K562 (cell line): Measurements from ENCODE around the gene TMEM41B. TPM values are rescaled to one million over a fixed set of nuclear protein-coding genes. Genes with fewer than 3 reads are reported as not detected.
A peak's percentile ranks its signal among the peaks of the same experiment; 100 is the strongest.

ENCODE experiments used
- BCOR ChIP-seq: fragments of 450-650 bp; IDR thresholded peaks from 2 replicates; pipeline ENCODE4 v1.6.1; 2016
- CBFA2T3 ChIP-seq: fragments of 450-650 bp; IDR thresholded peaks from 2 replicates; pipeline ENCODE4 v1.6.1; 2017
- CLOCK ChIP-seq: fragments of 250-450 bp; sonication (Bioruptor Pico); IDR thresholded peaks from 2 replicates; pipeline ENCODE4 v1.4.0; 2020; ENCODE audit warnings: mild to moderate bottlenecking, moderate library complexity, borderline replicate concordance
- ELK1 ChIP-seq: sonication (generic); formaldehyde crosslinking; IDR thresholded peaks from 2 replicates; pipeline ENCODE4 v1.8.1; 2022; ENCODE audit warnings: missing genetic modification reagents
- FOXM1 ChIP-seq, 2 experiments: fragments of 450-650 bp in 1 of 2; sonication (generic) in 1 of 2; formaldehyde crosslinking in 1 of 2; IDR thresholded peaks; 2 replicates each; pipeline versions ENCODE4 v1.6.1 to v1.9.0; 2017 to 2022; ENCODE audit warnings: low read depth in 2 of 2, mild to moderate bottlenecking in 2 of 2, missing genetic modification reagents in 1 of 2, moderate library complexity in 1 of 2
- MNT ChIP-seq, 2 experiments: fragments of 450-650 bp; conservative IDR thresholded peaks; 2 replicates each; pipeline ENCODE4 v1.6.1; 2017; ENCODE audit warnings: mild to moderate bottlenecking in 2 of 2, moderate library complexity in 2 of 2
- SIN3B ChIP-seq: fragments of 450-650 bp; IDR thresholded peaks from 2 replicates; pipeline ENCODE4 v1.6.1; 2017; ENCODE audit warnings: low read depth, mild to moderate bottlenecking, moderate library complexity
- ZFP30 ChIP-seq: fragments of 250-450 bp; sonication (Bioruptor Pico); IDR thresholded peaks from 2 replicates; pipeline ENCODE4 v1.8.0; 2022; ENCODE audit warnings: moderate library complexity, mild to moderate bottlenecking, inconsistent platforms, borderline replicate concordance
- ZKSCAN8 ChIP-seq: fragments of 200-800 bp; sonication (Bioruptor generic); IDR thresholded peaks from 2 replicates; pipeline ENCODE4 v1.6.1; 2016; ENCODE audit warnings: missing genetic modification characterization, missing compliant biosample characterization
- ZNF174 ChIP-seq: fragments of 250-450 bp; sonication (Bioruptor Pico); IDR thresholded peaks from 2 replicates; pipeline ENCODE4 v1.4.0; 2020; ENCODE audit warnings: mild to moderate bottlenecking
- ZNF318 ChIP-seq, 2 experiments: fragments of 450-650 bp; IDR thresholded peaks; 2 replicates each; pipeline ENCODE4 v1.6.1; 2016; ENCODE audit warnings: mild to moderate bottlenecking in 2 of 2, borderline replicate concordance in 1 of 2, low read depth in 1 of 2, moderate library complexity in 1 of 2
- ZNF431 ChIP-seq: sonication (generic); formaldehyde crosslinking; IDR thresholded peaks from 2 replicates; pipeline ENCODE4 v1.8.0; 2022; ENCODE audit warnings: mild to moderate bottlenecking, missing genetic modification reagents
- polyA plus RNA-seq, 8 experiments: library from polyadenylated mRNA; depleted of rRNA in 4 of 8; stranded (reverse) in 5 of 8; unstranded in 3 of 8; fragments of >200 nt; fragmentation: Nextera tagmentation in 2 of 8; fragmentation: Illumina TruSeq in 1 of 8; extraction: Ambion mirVana in 2 of 8; extraction: Trizol in 1 of 8; gene quantifications; 2 replicates each; pipeline versions ENCODE4 v1.2.1 to v1.2.3, GENCODE V29; 2011 to 2014; ENCODE audit warnings: inconsistent platforms in 1 of 8, missing spikeins in 1 of 8
- total RNA-seq, 7 experiments: library from RNA; depleted of rRNA in 6 of 7; stranded (reverse); fragments of >200 nt in 6 of 7; fragmentation: Illumina TruSeq in 2 of 7; extraction: Trizol in 2 of 7; gene quantifications; 2 replicates each; pipeline versions ENCODE4 v1.2.1 to v1.2.3, GENCODE V29; 2011 to 2021; ENCODE audit warnings: low replicate concordance in 1 of 7

Gene TMEM41B
- total and polyA plus RNA-seq, 9 of the 15 experiments (the other 6 are each of a cell fraction or from before 2014, with no cell fraction given) = 17.1 to 89.6 (median 48.7) TPM

- TF ChIP-seq ZNF318 (IDR thresholded peaks at IDR 0.05; ENCODE audit: borderline replicate concordance in 1 of 2, low read depth in 1 of 2) (peak in 1 of 2 experiments; percentile 58; a peak in 1 of 4 replicates), SIN3B (peak; percentile 52; the same call in 1 of the 2 replicates), MNT (conservative IDR thresholded peaks at IDR 0.05) (no peak), ZKSCAN8 (CRISPR knock-in tag) (no peak), FOXM1 (IDR thresholded peaks at IDR 0.05; ENCODE audit: low read depth) (no peak; the same call in 1 of the 2 replicates), FOXM1 (CRISPR knock-in tag; IDR thresholded peaks at IDR 0.05; ENCODE audit: low read depth) (no peak), ZNF174 (CRISPR knock-in tag) (no peak), ZFP30 (no peak), ZNF431 (CRISPR knock-in tag) (no peak), BCOR (no peak), ELK1 (no peak), CLOCK (CRISPR knock-in tag) (no peak), CBFA2T3 (no peak)
Measured at GRCh38 chr11:9315078-9315688, 790 bp upstream of the TMEM41B start (continued).
